IPS-20b (cell line): ENCODE measurements around the gene PROC.

Experiments
- H3K27ac ChIP-seq: one replicate; pipeline ENCODE4 v1.5.1; 2013; ENCODE audit warnings: low read length
- H3K27me3 ChIP-seq: 2 replicates; pipeline ENCODE4 v1.6.1; 2013; ENCODE audit warnings: mild to moderate bottlenecking, low read length, inconsistent platforms; ENCODE audit not compliant: insufficient read depth
- H3K36me3 ChIP-seq: 2 replicates; pipeline ENCODE4 v1.6.1; 2013; ENCODE audit warnings: low read depth, mild to moderate bottlenecking, inconsistent platforms, low read length, moderate library complexity; ENCODE audit not compliant: insufficient read depth
- H3K4me1 ChIP-seq: 2 replicates; pipeline ENCODE4 v1.6.1; 2013; ENCODE audit warnings: mild to moderate bottlenecking, control low read depth, inconsistent platforms, low read length, moderate library complexity; ENCODE audit not compliant: insufficient read depth
- H3K4me3 ChIP-seq: 2 replicates; pipeline ENCODE4 v1.5.1; 2013; ENCODE audit warnings: mild to moderate bottlenecking, low read length, inconsistent platforms
- H3K9ac ChIP-seq: 2 replicates; pipeline ENCODE4 v1.6.1; 2013; ENCODE audit warnings: low read depth, mild to moderate bottlenecking, inconsistent platforms, low read length, moderate library complexity
- H3K9me3 ChIP-seq: 2 replicates; pipeline ENCODE4 v1.6.1; 2013; ENCODE audit warnings: mild to moderate bottlenecking, low read depth, low read length, inconsistent platforms; ENCODE audit not compliant: insufficient read depth

Gene PROC

GRCh38 chr2:127475788-127476187 is 57.6 kb downstream of the PROC start:
- H3K27me3 ChIP-seq: no peaks in the 10 kb centered on the region
- no peak overlapping the region for H3K27ac ChIP-seq
- H3K36me3 ChIP-seq: peaks cover 5% of the 10 kb centered on the region
- no peak overlapping the region for H3K4me3 ChIP-seq
- H3K9me3 ChIP-seq: no peaks in the 10 kb centered on the region; the same call in 1 of the 2 replicates
- no peak overlapping the region for H3K9ac ChIP-seq
- peaks cover 15% of the 10 kb centered on the region for H3K4me1 ChIP-seq
